Anterior cingulate cortex (tissue), 58 donors: ENCODE data around the gene P2RY4.
"Not testable (repeated sequence)": the region's sequence is repeated elsewhere in the genome, so short reads cannot be mapped to it uniquely, and the experiment has no call there.

Source experiments
- DNase-seq, 58 donors: peaks; one replicate each; lab custom pipeline; 2025; lab: John Stamatoyannopoulos, UW

The P2RY4 gene

DNA sequence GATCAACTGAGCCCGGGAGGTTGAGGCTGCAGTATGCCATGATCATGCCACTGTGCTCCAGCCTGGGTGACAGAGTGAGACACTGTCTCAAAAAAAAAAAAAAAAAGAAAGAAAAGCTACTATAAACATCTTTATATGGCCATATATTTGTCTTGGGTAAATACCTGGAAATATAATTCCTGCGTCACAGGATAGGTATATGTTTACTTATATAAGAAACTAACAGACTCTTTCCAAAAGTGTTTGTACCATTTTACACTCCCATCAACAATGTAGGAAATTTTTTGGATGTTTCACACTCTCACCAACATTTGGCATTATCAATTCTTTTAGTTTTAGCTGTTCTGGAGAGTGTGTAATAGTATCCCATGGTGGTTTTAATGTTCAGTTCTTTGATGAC is 12.8 kb downstream of the P2RY4 start:
- DNase-seq, result no peak

DNA sequence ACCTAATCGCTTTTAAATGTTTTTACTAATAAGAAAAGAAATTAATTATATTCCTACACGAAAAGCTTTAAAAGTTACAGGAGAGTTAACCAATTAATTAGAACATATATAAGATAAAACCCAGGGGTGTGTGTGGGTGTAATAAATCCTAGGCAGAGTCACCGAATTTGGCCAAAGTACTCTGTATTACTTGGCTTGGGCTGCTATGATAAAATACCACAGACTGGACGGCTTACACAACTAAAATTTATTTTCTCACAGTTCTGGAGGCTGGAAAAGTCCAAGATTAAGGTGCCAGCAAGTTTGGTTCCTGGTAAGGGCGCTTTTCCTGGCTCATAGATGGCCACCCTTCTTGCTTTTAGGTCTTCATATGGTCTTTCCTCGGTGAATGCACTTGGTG is 15.1 kb downstream of the P2RY4 start:
- no peak for DNase-seq

DNA sequence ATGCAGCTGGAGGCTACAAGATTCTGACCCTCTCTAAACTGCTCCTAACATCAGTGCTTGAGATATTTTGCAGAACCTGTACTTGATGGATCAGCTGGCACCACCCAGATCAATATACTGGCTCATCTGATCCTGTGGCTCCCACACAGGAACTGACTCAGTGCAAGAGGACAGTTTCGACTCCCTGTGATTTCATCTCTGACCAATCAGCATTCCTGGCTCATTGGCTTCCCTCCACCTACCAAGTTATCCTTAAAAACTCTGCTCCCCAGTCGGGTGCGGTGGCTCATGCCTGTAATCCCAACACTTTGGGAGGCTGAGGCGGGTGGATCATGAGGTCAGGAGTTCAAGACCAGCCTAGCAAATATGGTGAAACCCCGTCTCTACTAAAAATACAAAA is 16.4 kb downstream of the P2RY4 start:
- not testable (repeated sequence) for DNase-seq

DNA sequence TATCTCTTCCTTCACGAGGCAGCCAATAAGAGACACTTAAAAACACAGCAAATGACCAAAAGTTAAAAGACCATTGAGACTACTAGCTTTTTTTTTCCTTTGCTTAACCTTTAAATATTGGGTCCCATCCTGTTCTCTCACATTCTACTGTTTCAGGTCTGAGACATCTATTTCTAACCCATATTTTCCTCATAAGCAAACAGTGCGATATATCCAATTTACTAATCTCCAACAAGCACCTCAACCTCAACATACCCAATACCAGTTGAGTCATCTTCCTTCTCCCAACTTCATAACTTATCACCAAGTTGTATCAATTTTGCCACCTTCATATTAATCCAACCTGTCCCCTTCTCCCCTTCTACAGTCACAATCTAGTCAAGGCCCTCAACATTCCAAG is 18.5 kb downstream of the P2RY4 start:
- no peak for DNase-seq

DNA sequence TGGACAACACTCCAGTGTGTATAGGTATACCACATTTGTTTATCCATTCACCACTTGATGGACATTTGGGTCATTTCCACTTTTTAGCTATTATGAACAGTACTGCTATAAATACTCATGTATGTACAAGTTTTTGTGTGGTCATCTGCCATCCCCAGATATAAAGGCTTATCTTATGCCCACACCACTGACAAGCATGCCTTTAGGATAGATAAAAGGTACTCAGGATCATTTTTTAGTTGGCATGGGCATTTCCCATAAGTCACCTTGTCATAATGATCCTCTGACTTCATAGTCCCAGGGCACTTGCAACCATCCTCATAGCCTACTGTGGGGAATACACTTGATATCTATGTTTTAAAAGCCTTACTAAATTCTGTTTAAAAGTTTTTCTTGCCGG is 19.3 kb downstream of the P2RY4 start:
- DNase-seq, result no peak

DNA sequence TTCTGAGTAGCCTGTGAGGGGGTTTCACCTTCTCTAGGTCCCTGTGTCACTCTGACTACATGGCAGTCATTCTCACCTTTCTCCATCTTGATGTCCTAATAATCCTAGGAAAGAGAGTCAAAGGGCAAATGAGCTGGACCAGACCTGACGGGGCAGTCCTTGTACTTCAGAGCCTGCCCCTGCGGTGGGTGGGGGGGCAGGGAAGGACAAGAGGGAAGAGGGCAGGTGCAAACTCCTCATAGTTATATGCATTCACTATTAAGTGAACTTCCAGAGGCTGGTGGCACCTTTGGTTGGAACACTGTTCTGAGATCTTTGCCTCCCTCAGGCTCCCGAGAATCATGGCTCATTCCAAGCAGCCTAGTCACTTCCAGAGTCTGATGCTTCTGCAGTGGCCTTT is 25.6 kb downstream of the P2RY4 start, which contains the start of gene AWAT1:
TSS of gene AWAT1 (plus strand) at position 301 of the 400 bp plus-strand sequence. CDS start at position 342, 41 bp downstream.
- no peak for DNase-seq

DNA sequence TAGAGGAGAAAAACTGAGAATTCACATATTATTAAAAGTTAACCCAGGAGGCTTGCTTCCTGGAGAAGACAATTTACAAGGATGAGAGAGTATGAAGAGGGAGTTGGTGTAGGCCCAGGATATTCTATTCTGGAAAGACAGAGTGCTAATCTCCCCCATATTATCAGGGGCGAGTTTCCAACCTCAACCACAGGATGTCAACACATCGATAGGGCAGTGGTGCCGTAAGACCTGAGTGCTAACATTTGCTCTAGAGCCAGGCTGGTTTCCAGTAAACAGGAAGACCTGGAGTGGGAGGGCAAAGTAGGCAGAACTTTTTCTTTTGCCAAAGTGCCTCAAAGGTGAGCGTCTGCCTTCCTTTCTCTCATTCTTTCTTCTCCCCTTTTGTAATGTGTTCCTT is 28.3 kb downstream of the P2RY4 start:
- no peak for DNase-seq

DNA sequence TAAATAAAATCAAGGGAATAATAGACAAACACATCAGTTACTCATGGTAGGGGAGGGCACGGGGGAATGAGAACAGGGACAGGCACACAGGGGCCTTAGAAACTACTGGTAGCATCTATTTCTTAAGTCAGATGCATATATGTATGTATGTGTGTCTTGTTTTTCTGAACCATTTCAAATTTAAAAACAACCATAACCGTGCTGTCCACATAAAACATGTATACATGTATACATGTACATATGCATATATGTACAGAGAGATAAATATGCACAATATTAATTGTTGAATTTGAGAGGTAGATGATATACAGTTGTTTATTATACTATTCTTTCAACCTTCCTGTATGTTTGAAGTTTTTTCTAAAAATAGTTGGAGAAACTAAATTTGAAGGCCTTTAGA is 33.3 kb downstream of the P2RY4 start:
- no peak for DNase-seq

DNA sequence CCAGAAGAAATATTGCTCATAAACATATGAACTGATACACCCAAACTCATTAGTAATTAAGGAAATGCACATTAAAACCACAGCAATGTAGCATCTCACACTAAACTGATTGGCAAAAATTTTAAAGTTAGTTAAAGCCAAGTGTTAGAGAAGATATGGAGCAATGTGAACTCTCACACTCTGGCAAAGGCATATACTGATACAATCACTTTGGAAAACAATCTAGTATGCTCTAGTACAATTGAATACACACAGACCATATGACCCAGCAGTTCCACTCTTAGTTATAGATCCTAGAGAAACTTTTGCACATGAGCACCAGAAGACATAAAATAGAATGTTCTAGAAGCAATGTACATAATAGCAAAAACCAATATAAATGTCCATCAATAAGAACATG is 34.0 kb downstream of the P2RY4 start:
- no peak for DNase-seq

DNA sequence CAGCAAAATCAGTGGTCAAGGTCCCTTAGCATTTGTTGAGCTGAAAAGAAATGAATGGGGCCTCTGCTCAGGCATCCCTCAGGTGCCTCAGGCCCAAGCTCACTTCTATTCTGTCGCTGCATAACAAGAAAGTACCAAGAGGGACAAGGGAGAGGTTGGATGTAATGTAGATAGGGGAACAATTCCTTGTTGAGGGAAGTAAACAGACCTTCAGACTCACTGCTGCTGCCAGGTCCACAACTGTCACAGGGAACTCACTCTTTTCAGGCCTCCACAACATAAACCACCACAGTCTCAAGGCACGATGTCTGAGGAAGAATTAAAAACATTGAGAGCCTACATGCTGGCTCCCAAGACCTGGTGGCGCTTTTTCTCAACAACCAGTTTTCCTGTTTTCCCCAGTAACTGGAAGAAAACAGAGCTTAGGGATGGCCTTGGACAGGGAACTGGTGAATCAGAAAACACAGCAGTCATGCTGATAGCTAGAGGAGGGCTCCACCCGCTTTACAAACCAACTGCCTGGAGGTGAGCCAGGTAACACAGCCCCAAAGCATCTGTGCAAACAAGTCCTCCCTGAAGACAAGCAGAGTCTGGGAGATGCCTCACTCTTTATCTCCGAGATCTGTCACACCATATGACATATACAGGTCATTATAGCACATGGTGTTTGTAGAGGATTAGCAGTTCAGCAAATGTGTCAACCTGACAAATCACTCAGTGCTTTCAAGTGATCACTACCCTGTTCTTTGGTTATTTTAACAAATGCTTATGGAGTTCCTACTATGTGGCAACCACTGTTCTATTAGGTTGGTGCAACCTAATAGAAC is 39.9 kb downstream of the P2RY4 start:
- DNase-seq, result no peak

DNA sequence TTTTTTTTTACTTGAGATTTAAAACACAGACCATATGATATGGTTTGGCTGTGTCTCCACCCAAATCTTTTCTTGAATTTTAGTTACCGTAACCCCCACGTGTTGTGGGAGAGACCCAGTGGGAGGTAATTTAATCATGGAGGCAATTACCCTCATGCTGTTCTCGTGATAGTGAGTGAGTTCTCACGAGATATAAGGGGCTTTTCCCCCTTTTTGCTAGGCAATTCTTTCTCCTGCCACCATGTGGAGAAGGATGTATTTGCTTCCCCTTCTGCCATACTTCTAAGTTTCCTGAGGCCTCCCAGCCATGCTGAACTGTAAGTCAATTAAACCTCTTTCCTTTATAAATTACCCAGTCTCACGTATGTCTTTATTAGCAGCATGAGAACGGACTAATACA is 50.4 kb downstream of the P2RY4 start:
- DNase-seq, result not testable (repeated sequence)

DNA sequence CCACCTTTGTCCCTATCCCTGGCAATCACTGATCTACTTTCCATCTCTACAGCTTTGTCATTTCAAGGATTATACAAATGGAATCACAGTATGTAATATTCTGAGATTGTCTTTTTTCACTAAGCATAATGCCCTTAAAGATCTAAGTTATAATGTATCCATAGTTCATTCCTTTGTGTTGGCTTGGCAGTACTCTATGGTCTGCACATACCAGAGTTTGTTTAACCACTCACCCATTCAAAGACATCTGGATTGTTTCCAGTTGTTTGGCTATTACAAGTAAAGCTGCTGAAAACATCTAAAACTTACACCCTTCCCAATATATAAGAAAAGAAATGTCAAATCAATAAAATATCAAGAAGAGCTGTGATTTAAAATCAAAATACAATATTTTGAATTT is 51.5 kb downstream of the P2RY4 start:
- DNase-seq, result no peak
